ENCODE results near the gene FGFR3. TPM values are rescaled to one million over a fixed set of nuclear protein-coding genes. Genes with fewer than 3 reads are reported as not detected.

Gene FGFR3
- total RNA-seq = 1.1 and 1.4 TPM in 2 replicates

DNA sequence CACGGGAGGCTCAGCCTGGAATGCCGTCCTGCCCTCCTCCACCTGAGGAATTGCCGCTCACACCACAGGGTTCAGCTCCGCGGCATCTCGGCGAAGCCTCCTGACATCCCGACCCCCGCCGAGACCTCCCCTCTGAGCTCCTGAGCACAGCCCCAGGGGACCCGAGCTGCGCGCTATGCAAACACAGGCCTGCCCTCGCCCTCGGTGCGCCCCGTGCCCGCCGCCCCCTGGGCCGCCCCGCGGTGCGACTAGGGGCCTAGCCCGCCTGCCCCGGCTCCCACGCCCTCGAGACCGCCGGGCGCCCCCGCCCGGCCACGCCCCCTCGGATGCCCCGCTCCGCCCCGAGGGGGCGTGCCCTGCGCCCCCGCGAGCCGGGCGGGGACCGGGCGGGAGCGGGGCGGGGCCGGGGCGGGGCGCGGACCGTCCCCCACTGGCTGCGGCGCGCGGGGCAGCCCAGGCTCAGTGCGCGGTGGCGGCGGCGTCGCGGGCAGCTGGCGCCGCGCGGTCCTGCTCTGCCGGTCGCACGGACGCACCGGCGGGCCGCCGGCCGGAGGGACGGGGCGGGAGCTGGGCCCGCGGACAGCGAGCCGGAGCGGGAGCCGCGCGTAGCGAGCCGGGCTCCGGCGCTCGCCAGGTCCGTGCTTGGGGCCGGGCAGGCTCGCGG is at the start of gene FGFR3:
FGFR3 (plus strand) TSS at position 462 of the 664 bp plus-strand sequence. CDS start 642 bp downstream, outside the sequence.
- DNase-seq = peak; percentile 41

DNA sequence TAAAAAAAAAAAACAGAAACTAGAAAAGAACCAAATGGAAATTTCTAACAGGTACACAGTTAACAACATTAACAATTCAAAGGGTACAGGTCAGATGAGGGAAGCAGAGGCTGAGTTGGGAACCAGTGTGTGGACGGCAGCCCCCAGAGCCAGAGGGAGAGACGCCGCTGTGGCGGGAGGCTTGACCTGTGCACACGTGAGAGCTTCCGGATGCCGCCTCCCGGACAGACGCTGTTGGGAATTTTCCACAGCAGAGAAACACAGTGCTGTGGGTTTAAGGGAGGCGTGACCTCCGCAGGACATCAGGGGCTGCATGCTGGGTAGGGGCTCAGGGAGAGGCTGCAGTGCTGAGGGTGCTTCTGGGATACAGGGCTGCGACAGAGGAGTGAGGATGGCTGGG is 49.5 kb upstream of the FGFR3 start:
- DNase-seq = no peak

DNA sequence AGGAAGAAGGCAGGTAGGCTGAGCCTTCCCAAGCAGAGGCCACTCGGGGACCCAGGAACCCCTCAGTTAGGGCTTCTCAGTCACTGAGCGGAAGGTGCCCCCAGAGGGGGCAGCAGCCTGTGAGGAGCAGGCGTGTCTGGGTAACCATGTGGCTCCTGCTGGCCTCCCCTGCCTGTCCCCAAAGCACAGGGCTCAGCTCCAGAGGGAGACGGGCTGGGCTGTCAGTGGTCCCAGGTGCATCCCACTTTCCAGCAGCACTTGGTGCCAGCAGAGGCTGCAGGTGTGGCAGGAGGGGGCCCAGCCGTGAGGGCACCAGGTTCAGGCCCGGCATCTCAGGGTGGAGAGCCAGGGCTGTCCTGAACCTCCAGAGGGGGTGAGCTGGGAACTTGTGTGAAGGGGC is 49.1 kb upstream of the FGFR3 start:
- no peak for DNase-seq

DNA sequence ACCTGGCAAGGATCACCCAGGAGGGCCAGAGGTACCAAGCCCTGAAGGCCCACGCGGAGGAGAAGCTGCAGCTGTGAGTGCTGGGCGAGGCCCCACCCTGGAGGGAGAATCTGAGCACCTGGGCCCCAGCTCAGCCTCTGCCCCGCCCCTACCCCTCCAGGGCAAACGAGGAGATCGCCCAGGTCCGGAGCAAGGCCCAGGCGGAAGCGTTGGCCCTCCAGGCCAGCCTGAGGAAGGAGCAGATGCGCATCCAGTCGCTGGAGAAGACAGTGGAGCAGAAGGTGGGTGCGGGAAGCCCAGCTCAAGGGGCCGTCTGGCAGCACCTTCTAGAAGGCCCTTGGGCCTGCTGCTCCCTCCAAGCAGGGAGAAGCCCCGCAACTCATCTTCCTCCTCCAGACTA is 48.5 kb upstream of the FGFR3 start:
- DNase-seq = no peak

DNA sequence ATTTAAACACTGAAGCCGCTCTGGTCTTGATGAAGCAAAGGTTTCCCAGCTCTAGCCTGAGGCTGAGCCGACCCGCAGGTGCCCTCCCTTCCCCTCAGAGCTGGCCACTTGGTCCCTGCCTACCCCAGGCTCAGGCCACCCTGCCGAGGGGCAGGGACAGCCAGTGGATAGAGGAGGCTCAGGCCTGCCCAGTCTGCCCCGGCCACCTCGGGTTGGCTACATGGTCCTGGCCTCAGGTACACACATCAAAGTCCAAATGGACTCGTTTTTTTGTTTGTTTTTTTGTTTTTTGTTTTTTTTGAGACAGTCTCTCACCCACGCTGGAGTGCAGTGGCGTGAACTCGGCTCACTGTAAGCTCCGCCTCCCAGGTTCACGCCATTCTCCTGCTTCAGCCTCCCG is 47.9 kb upstream of the FGFR3 start:
- no peak for DNase-seq

DNA sequence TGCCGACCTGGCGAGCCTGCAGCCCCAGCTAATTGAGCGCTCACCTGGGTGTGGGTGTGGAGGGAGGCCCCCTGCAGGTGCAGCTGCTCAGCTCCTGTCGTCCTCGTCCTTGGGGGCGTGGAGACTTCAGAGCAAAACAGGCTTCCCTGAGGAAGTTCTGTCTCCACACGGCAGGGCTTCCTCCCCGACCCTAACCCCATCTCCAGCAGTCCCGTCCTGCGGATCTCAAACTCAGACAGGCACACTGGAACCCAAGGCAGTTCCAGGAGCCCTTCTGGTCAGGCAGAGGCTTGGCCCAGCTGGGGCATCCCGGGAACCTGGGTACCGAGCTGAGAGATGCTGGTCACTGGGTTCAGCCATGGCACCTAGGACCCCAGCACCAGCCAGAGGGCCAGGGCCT is 47.4 kb upstream of the FGFR3 start:
- no peak for DNase-seq

DNA sequence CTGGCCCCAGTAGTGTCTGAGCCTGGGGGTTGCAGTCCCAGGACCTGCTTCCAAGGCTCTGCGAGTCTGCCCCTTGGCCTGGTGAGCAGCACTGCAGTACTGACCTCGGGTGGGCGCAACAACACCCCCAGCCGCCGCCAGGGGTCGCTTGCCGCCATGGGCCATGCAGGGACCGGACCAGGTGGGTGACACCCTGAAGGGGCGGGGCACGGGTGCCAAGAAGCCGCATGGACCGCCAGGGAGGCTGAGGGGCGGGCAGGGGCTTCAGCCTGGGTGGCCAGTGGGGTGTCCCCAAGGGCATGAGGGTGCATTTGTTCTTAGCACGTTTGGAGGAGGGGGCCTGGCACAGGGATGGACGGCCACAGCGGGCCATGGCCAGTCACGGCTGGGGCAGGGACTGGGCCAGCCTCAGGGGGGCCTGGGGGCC is 46.8 kb upstream of the FGFR3 start:
- DNase-seq = peak; percentile 88

DNA sequence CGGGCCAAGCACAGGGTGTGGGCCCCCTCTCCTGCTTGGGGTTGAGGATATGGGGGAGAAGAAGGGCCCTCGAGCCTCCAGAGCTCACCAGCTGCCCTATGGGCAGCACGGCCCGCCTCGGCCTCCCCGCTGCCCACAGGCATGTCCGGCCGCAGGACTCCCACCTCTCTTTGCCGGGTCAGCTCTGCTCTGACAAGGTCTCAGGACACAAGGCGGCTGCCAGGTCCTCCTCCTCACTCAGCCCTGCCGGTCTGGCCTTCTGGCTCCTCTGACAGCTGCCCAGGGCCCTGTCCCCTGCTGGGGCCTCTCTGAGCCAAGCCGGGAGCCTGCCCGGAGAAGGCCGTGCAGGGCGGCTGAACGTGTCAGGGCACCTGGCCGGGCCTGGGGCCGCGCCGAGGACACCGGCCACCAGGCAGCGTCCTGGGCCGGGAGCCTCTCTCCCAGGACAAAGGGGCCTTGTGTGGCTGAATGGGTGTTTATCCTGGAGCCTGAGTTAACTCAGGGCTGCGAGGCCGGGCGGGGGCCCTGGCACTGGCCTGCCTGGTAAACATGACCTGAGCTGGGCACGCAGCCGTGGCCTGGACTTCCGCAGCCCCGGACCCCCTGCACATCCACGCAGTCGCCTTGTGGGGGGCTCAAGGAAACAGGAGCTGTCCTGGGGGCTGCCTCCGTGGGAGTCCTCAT is 46.0 kb upstream of the FGFR3 start:
- DNase-seq = no peak

DNA sequence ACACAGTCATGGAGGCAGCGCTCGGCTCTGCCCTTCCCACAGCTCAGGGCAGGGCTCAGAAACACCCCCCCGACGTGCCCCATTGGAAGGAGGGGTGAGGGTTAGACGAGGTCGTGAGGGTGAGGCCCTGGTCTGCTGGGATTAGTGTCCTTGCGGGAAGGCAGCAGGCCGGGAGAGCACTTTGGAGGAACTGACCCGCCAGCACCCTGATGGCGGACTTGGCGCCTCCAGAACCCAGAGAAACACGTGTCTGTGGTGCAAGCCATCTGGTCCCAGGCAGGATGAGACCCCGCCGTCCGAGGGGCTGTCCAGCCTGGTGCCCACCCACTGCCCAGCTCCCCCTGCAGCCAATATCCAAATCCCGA is 45.5 kb upstream of the FGFR3 start:
- no peak for DNase-seq

DNA sequence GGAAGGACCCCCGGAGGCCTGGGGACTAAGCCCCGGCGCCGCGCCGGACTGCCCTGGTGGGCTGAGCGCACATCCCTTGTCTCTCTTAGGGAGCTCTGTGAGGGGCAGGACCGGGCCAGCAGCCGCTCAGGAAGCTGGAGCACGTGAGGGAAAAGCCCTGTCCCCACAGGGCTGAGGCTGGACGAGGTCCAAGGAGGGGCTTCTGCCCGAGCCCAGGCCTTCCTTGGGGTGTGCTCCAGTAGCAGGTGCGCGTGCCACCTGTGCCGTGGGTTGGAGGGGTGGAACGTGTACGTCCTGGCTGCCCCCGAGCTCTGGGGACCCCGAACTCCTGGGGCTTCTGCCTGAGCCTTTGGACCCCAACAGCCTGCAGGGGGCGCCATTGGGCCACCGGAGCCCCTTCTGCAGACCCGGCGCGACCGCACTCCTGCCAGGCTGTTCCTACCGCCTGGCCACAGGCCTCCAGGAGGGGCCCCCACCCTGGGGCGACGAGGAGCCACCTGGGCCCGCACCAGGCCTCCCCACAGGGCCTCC is 44.6 kb upstream of the FGFR3 start:
- peak; percentile 82 for DNase-seq

DNA sequence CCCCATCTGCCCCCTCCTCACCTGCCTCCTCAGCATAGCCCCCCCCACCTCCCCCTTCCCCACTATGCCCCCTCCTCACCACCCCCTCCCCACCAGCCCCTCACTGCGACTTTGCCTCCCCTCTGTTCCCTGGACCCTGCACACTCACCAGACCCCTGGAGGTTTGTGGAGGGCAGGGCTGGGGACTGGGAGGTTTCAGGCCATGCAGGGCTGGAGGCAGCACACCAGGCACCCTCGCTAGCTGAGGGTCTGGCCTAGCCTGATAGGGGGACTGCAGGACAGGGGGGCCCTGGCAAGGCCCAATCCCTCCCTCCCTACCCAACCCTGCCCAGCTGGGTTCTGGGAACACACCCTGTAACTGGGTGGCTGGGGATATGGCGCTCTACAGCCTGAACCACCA is 43.7 kb upstream of the FGFR3 start:
- DNase-seq = no peak

DNA sequence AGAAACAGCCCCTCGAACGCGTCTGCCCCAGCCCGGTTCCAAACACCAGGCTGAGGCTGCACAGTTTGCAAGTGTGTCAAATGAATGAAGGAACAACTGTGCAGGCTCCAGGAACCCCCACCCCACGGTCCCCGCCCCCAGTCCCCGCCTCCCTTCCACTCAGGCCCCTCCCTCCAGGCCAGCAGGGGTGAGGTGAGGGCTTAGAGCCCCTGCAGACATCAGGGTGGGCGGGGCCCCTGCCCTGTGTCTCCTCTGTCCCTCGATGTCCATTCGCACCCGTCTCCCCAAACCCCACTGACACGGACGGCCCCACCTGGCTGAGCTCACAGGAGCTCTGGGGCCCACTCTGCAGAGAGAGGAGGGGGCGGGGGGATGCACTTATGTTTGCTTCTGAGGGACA is 43.3 kb upstream of the FGFR3 start:
- DNase-seq = no peak

DNA sequence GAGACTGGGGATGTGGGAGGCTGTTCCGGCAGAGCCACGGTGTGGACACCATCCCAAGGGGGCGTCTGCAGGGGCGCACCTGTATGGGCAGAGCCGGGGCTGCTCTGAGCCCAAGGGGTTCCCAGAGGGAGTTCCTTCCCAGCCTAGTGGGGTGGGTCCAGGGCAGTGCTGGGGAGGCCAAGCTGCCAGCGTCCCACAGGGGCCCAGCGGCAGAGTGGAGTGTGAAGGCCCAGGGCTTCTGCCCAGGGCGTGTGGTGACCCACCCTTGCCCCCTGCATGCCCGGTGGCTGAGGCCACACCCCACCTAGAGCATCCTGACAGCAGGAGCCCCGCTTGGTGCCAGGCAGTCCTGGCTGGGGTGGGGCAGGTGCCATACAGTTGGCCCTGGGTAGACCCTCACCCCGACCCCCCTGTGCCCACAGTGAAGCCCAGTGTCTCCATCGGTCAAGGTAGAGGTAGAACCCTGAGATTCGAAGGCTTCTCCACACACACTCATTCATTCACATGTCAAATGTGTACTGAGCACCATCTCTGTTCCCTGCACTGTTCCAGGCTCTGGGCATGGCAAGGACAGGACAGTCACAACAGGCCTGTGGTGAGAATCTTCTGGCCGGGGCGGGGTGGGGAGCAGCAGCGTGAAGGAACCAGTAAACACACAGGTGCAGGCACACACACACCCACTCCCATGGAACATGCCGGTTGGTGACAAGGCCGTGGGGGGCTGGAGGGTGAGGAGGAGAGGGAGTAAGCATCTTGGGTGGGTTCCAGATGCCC is 42.5 kb upstream of the FGFR3 start:
- DNase-seq = no peak

DNA sequence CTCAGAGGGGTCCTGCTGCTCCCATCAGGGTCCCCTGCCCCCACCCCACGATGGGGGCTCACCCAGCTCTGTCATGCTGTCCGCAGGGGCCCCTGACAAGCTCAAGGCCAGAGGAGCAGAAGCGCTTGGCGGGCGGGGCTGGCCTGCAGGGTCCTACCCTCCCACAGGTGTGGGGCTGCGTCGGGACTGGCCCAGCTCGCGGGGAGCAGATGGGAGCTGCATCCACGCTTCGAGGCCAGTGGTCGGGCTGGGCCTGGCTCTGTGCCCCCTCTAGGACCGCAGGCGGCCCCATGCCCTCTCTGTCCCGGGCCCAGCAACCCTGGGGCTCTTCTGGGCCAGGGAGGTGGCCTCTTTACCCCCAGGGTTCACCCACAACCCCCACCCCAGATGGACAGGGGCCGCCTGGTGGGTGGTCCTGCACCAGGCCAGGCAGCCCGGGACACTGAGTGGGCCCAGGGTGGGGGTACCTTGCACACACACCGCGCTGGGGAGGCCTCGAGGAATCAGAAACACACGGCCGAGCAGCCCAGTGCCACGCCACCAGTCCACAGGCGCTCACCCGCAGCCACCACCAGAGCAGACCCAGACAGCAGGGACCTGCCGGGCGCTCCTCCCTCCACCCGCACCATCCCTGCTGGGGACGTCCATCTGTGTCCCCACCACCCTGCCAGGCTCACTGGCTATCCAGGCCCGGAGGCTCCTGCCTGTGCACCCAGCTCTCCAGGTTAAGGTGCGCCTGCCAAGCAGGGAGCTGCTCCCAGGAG is 41.8 kb upstream of the FGFR3 start:
- no peak for DNase-seq

DNA sequence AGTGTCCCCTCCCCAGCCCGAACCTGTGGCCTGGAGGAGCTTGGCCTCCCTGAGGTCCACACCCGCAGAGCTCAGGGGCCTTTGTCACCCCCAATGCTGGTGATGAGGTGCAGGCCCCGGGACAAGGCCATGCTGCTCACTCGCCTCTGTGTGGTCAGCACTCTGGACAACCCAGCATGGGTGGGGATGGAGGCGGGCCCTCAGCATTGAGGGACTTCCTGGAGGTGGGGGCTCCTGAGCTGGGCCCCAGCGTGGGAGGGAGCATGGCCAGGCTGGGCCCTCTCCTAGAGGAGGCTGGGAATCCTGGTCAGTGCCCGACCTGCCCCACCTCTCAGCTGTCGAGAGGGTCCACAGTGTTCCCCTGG is 41.2 kb upstream of the FGFR3 start:
- DNase-seq = no peak

DNA sequence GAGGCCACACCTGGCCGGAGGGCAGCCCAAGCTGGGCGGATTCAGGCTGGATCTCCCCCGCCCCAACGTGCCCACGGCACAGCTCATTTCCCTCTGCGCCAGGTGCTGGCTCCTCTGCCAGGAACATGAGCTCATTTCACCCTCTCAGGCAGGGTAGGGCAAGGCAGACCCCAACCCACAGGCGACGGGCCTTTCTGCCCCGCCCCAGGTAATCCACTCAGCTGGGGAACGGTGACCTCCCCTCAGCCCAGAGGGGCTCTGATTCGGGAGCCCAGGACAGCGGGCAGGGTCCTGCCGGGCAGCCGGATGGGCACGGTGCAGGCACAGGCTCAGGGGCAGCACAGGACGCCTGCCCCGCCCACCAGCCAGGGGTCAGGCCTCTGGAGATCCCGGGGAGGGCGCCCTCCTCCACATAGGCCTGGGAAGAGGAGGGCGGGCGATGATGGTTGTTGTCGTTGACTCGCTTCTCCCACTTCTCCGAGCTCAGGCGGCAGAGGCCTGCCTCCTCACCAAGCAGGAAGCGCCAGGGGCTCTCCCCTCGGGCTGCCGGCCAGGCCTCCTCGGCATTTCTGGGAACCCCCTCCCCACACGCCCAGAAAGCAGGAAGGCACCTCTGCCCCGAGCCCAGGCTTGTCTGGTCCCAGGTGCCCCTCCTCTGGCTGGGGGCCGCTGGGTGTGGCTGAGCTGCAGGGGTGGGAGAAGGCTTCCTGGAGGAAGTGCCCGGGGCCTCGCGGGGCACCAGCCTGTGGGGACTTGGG is 40.6 kb upstream of the FGFR3 start:
- DNase-seq = peak; percentile 30

DNA sequence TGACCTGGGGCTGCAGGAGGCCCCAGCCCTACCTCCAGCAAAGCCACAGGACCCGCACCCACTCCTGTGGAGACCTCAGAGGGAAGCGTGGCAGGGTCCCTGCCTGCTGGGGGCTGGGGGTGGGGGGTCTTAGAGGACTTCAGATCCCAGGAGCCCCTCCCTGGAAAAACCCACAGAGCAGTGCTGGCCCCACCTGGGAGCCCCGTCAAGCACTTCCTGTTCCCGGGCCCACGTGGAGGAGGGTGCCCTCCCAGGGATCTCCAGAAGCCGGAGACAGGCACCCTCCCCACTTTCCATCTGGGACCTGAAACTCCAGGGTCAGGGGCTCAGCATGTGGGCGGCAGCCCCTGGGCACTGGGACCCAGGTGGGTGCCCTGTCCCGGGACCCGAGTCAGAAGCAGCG is 39.8 kb upstream of the FGFR3 start:
- DNase-seq = no peak

DNA sequence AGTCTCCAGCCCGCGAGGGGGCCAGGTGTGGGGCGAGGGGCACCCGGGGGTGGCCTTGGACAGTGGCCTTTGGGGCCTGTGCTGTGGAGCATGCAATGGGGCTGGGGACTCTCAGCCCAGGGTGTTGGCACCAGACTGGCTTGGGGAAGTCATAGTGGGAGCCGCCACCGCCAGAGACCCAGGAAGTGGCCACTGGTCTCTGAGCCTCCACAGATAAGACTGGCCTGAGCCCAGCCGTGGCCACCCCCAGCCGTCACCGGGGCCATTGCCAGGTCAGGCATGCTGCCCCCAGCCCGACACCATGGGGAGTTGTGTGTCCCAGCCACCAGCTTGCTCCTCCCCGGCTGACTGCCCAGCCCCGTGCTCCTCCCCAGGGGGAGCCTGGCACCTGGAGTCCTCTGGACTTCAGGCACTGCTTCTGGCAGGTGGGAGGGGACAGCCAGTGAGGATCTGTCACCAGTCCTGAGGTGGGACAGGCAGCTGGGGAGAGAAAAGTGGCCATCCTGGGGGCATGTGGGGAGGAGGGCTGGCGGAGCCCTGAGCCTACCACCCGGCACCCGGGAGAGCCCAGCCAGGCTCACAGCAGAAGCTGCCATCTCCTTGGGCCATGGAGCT is 39.3 kb upstream of the FGFR3 start:
- no peak for DNase-seq

DNA sequence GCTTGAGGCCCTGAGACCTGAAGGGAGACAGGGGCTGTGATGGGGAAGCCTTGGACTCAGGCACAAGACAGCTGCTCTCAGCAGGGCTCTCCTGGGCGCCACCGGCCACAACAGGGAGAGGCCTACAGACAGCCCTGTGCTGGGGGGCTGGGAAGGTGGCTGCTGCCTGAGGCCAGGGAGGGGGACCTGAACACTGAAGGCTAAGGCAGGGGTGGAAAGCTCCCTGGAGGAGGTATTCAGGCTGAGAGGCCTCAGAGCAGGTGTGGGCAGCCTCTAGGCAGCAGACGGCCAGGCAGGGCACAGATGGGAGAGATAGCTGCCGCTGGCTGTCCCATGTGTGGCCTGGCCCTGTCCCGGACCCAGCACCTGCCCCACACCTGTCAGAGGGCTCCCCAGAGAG is 38.8 kb upstream of the FGFR3 start:
- DNase-seq = no peak

DNA sequence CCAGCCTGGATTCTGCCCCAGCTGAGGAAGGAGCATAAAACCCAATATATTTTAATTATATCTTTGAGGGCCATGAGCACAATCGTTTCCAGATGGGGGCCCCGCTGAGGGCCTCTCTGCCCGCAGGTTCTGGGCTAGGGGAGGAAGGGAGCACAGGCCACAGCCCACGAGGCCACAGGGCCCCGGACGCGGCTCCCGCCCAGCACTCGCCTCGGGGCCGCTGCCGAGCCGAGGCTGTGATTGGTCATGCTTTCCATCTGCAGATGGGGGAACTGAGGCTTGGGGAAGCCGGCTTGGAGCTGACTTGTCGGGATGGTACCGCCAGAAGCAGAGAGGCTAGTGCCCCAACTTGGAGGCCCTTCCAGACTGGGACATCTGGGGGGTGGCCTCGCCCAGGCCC is 37.8 kb upstream of the FGFR3 start:
- no peak for DNase-seq

DNA sequence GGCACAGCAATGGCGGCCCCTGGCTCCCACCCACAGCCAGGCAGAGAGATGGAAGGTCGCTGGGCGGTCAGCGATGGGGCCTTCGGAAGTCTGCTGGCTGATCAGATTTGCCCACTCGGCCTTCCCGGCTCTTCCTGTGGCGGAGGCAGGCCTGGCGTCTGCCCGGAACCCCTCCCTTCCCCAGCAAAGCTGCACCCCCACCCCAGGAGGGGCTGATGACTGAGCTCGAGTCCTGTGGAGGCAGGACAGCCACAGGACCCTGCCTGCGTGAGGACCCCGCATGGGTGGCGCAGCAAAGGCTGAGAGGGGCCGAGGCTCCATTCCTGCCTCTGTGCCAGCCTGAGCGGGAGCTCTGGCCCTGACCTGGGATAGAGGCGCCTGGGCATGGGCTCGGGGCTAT is 37.0 kb upstream of the FGFR3 start:
- DNase-seq = peak; percentile 59
